ENCODE results near the gene FUT2.
"Not testable (repeated sequence)": the region's sequence is repeated elsewhere in the genome, so short reads cannot be mapped to it uniquely, and the experiment has no call there.

The FUT2 gene

DNA sequence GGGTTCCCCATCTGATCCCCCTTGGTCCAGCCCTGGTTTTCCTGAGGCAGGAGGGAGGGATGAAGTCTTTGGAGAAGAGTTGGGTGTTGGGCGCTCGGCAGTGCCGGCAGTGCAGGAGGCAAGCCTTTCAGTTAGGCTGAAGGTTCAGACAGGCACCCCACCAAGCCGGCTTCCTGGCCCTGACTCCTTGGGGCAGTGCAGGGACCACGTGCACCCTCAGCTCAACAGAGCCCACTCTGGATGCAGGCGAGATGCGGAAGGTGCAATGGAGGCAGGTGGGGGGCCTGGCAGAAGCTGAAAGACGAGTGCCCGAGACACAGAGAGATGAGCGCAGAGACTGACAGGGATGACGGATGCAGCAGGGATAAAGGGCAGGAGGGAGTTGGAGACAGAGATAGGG is 12.7 kb downstream of the FUT2 start:
- DNase-seq, result no peak

DNA sequence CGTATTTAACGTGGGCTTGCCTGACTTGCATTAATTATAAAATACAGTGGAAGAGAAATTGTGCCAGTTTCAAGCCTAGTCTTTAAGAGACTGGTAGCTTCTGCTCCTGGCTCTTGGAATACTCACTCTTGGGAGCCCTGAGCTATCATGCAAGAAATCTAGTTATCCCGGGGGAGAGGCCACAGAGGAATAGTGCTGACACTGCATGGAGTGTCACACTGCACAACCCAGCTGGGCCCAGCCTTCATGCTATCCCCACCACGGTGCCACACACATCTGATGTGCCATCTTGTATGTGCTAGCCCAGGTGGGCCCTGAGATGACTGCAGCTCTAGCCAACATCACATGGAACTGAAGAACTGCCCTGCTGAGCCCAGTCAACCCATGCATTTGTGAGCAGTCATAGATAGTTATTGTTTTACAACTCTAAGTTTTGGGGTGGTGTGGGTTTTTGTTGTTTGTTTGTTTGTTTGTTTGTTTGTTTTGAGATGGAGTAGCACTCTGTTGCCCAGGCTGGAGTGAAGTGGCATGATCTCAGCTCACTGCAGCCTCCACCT is 15.4 kb downstream of the FUT2 start:
- no peak for DNase-seq

DNA sequence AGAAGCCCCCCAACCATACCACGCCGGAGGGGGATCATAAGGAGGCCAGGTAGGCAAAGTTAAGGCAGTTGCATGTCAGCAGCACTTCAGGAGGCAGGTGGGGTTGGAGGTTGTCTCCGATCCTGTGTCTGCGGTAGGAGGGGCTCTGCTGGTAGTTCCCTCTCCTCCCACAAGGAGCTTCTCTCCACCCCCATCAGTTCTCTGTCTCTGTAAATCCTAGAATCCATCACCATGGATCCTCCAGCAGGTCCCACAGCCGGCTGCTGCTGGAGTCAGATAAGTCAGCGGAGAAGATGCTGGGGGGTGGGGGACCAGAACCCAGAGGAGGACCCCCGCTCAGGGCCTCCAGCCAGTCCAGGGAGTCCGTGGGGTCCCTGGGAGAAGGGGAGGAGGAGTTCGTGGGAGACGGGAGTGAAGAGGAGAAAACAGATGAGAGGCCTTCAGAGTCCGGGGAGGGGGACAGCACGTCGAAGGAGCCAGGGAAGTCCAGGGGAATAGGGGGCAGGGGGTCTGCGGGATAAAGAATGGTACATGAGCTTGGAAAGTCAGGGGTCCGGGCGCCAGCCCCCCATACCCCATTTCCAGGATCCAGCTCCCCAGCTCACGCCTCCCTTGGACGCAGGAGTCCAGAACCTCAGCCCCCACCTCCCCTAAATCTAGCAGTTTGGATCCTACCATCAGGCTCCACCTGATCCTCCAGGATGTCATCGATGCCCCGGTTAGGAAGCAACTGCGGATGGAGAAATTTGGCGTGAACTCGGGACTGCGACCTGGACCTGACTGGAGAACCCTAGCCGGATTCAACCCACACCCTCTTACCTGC is 17.5 kb downstream of the FUT2 start:
- no peak for DNase-seq

DNA sequence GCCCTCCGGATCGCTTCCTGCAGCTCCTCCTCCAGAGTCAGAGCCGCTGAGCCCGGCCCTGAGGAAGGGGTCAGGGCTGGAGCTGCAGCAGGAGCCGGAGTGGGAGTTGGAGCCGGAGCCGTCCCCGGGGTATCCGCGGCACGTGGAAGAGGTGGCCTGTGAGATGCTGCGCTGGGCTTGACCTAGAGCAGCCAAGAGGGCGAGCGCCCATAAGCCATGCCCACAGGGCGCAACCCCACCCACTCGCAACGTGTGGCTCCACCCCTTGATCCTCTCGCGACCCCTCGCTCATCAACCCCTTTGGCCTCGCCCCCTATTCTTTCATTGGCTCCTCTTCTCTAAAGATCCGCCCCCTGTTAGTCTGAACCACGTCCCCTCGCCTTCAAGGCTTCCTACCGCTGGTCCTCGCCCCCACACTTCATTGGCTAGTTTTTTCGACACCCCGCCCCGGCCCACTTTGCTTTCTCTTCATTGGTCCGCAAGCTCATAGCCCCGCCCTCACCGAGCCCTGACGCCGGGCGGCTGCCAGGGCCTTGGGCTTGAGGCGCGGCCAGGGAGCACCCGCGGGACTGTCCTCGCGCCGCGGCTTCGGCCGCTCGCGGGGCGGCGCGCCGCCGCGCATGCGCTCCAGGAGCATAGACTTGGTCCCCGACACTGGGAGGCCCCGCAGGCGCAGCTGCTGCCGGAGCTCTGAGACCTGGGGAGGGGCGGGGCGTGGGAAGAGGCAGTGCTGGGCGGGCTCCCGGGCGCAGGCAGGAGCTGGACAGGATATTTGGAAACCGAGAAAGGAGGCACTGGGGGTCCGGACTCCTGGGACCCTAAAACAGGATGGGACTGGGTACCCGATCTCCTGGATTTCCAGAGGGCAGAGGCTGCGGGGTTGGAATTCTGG is 18.3 kb downstream of the FUT2 start:
- DNase-seq, result peak; percentile 99

DNA sequence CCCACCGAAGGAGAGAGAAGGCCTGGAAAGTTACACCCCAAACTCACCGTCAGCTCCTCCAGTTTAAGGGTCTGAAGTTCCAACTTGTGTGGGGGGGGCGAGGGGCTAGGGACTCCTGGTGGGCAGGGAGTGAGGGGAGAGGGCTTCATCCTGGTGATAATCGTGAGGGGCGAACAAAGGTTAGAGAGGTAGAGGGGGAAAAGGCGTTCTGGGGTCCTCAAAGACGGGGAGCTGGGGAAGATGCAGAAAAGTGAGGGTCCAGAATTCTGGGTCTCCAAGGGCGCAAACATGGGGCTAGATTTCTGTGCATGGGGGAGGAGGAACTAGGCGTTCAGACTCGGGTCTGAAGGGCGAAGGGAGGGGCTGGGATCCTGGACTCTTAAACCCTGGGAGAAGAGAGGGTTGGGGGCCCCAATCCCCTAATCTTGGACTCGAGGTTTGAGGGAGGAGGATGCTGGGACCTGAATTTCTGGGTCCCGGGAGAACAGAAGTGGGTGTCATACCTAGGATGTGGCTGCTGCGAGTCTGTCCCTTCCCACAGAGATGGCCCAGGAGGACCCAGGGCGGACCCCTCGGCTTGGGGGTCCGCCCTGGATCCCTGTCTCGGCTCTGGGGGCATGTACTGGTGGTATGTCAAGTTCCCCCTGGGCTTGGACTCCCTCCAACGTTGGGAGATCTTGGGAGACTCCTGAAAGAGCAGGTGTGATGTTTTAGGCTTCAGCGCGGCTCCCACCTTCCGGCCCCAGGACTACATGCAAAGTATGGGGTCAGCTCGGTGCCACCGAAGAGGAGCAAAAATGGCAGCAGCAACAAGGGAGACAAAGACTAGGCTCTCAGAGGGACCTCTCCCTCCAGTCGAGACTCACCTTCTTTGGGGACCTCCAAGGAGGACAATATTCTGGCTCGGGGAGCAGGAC is 19.2 kb downstream of the FUT2 start:
- DNase-seq, result no peak

DNA sequence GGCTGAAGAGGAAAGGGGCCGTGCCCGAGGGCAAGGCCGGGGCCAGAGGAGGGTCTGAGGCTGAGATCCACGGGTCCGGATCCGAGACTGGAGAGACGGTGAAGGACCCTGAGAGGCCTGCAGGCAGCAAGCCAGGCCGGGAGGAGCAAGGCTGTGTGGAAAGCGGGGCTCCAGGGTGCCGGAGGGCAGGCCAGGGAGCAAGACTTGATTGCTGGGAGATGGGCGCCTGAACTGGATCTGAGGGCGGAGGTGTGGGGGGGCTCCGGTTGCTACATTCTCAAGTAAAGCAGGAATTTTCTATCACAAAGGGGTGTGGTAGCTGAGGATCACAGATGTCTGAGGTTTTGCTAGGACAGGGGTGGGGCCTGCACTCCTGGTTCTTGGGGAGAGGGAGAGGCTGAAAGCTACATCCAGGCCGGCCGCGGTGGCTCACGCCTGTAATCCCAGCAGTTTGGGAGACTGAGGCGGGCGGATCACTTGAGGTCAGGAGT is 20.0 kb downstream of the FUT2 start:
- DNase-seq, result no peak

DNA sequence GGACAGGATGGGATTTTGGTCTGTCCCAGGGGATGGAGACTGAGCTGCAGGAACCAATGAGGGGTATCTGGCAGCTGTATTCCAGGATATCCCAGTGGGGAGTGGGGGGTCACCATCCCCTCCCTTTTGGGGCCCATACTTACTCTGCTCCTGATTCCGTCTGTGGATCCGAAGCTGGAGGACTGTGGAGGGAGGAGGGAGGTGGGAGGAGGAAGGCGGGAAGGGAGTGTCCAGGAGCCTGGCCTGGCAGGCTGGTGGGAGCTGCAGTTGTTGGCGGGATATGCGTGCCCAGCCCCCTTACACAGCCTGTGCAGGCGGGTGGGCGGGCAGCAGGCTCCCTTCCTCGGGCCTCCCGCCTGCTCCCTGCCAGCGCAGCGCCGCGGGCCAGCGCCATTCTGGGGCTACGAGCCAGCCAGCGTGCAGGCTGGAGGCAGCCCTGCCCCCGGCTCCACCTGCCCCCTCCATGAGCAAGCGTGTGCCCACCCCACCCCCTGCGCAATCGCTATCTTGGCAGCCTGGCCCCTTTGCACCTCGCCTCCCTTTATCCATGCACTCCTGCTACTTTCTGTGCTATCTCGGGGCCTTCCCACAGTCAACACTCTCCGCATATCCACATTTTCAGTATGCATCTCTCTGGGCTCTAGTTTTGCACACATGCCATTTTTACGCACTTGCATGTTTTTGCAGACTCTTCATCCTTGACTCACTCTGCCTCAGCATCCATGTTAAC is 21.0 kb downstream of the FUT2 start:
- DNase-seq, result no peak

DNA sequence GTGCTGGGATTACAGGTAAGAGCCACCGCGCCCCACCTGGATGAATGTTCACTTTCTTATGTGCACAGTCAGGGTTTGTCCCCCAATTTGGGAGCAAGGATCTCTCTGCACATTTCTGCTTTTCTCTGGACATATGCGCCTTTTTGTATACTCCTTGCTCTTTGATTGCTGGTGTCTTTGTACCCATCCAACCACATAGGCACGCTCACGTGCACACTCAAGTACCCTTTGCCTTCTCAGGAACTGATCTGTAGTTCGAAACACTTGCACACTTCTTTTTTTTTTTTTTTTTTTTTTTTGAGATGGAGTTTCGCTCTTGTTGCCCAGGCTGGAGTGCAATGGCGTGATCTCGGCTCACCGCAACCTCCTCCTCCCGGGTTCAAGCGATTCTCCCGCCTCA is 22.3 kb downstream of the FUT2 start:
- DNase-seq, result not testable (repeated sequence)

DNA sequence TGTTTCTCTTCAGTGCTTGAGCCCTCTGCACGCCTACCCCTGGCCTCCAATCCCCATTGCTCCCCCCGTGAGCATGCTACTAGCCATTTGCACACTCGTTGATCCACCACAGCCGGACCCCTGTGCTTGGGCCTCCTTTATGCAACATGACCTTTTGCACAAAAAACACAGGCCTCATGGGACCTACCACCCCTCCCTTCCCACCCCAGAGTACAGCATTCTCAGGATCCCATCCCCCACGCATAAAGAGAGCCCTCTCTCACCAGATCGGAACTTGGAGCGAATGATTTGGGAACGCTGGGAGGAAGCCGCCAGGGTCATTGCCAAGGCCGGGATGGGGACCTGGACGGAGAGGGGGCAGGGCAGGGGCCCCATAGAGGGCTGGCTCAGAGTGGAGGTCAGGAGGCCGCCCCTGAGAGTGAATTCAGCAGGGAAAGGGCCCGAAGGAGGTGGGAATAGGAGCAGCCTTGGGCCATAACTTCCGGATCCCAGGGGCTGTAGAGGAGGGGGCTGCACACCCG is 23.0 kb downstream of the FUT2 start:
- no peak for DNase-seq

DNA sequence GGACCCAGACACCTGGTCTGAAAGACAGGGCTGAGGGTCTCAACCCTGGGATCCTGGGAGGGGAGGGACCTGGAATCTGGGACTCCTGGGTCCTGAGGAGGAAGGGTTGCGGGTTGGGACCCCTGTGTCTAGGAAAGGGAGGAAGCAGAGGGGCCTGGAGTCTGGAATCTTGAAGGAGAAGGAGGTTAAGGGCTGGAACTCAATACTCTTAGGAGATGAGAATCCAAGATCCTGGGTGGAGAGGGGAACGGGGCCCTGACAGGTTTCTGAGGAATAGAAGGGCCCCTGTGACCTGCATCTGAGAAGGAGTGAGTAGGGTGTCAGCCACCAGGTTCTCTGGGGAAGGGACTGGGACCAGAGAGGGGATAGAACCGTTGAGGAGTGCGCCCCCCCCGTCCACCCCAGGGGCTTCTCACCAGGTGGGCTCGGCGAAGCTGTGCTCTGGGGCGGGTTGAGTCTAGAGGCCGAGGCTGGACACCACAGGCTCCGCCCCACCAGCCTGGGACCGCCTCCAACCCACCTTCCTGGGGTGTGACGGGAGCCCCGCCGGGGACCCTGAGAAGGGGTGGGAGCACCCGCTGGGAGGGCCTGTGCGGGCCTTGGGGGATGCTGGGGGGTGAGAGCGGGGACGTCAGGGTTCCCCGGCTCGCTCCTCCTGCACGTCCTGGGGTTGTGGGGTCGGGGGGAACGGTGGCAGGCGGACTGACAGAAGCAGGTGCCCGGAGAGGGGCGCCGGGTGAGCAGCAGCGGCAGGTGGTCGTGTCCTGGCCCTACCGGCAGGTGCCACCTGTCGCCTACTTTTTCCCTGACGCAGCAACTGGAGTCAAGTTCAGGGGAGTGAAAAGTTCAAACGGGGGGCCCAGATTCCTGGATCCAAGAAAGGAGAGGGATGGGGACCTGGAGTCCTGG is 23.7 kb downstream of the FUT2 start, which contains the start of gene MAMSTR:
Gene MAMSTR, minus strand, starts transcription at position 463 of the 909 bp plus-strand sequence. CDS start 694 bp downstream, outside the sequence.
- DNase-seq, result no peak

DNA sequence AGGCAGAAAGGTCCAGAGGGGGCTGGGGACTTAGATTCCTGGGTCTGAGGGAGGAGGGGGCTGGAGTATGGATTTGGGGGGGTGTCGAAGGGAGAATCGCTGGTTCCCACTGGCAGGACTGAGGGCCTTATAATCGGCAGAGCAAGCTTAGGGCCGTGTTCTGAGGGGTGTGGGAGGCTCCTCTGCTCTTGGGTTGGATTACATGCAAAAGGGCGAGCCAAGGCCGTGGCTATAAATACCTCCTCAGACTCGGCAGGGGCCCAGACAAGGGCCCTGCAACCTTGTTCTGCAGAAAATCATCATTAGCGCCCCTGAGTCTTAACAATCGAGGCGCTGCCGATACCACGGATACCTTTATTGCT is 24.5 kb downstream of the FUT2 start:
- no peak for DNase-seq

DNA sequence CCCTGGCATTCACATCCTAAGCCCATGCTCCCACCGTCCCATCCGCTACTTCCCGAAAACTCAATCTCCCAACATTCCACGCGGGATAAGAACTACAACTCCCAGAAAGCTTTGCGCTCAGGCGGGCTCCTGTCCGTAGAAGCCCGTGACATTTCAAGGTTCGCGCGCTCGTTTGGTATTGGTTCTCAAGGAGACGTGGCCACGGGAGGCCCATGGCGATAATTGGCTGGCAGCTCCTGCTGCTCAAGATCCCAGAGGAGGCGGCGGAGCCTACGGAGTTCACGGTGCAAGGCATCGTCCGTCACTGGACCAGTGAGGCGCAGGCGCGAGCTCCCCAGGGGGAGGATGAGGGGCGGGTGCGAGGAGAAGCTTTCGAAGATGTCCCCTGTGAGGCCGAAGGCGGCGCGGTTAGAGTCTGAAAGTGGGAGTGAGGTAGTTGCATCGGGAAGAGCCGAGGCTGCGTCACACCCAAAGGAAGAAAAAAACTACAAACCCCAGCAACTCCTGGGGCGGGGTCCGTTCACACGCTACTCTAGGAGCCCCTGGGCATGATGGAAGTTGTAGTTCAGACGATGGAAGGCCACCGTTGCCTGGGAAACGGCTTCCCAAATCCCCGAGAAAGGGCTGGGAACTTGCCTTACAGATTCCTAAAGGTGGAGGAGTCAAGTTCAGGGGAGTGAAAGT is 25.0 kb downstream of the FUT2 start:
- peak; percentile 94 for DNase-seq

DNA sequence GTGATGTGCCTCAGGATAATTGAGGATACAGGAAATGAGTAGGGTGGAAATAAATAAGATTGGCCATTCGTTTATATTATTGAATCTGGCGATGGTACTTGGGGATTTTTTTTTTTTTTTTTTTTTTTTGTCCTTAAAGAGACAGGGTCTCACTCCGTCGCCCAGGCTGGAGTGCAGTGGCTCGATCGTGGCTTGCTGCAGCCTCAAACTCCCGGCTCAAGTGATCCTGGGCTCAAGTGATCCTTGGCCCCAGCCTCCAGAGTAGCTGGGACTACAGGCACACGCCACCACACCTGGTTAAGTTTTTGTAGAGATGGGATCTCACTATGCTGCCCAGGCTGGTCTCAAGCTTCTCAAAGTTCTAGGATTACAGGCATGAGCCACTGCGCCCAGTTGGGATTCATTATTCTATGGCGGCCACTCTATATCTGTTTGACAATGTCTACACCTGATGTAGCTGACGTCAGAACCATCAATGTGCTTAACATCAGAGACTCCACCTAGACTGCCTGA is 26.5 kb downstream of the FUT2 start:
- DNase-seq, result no peak

DNA sequence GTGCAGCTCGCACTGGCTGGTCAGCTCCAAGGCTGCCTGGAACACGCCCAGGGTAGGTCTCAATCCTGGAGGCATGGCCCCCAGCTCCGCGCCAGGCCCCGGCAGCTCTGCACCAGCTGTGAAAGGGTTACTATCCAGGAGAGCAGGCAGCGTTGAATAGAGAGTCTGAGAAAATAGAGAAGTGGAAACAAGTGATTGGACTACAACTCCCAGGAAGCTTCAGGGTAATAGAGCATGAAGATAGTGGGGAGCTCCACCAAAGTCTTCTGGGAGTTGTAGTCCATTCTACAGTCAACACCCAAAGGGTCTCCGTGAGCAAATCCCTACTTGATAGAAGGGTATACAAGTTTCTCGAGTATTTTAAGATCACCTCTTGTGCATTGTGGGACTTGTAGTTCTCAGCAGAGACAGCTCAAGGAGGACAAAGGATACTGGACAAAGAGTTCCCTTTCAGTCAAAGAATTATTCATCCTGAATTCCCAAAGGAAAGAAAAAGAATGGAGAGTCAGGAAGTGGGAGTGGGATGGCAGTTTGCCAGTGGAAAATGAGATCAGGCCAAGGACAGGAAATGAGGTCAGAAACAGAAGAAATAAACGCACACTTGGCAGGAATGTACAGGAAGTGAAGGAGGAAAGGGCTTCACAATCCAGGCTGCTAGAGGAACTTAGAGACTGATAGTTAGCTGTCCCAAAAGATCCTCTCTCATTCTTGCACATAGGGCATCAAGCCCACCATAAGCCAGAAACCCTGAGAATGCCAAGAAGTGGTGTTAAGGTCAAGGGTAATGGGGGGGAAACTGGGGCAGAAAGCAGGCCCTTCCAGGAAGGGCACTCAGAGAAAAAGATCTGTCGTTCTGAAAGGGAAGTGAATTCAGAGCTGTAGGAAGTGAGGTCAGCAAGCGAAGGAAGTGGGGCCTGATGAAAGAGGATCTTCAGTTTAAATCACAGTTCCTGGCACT is 29.3 kb downstream of the FUT2 start:
- DNase-seq, result peak; percentile 72

DNA sequence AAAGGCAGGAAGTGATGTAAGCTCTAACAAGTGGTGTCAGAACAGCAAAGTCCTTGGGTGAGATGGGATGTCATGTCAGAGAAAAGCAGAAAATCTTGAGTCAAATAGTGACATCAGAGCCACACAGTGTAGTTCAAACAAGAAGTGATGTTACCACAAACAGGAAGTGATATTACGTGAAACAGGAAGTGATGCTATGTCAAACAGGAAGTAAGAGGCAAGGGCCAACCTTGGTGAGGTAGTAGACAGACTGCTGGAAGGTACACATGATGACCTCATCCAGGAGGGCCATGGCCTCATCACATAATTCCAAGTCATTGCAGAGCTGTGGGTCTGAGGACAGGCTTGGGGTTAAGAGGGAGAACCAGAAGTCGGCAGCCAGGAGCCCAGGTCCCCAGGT is 30.8 kb downstream of the FUT2 start:
- DNase-seq, result peak; percentile 68

DNA sequence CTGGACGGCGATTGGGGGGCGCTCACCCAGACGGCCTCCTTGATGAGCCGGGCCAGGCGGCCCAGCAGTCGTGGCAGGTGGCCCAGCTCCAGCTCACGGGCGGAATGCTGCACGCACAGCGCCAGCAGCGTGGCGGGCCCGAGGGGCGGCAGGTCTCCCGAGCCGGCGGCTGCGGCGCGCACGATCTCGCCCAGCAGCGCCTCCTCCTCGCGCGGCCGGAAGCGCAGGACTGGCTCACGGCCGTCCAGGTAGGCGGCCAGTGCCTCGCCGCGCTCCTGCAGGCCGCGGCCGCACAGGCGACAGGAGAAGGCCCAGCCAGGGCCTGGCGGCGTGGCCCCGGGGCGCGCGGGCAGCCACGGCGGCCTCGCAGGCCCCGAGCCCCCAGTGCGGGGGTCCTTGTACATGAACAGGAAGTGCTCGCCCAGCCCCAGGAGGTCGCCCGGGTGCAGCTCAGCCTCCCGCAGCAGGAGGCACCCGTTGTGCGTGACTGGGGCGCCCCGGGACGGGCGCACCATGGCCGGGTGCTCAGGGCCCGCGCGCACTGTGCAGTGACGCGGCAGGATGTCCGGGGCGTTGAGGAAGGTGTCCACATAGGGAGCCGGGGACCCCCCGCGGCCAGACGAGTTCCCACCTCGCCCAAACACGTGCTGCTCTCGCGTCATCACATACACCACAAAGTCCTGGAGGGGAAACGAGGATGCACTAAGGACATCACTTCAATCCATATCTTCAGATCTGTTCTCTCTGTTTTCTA is 33.3 kb downstream of the FUT2 start:
- no peak for DNase-seq

DNA sequence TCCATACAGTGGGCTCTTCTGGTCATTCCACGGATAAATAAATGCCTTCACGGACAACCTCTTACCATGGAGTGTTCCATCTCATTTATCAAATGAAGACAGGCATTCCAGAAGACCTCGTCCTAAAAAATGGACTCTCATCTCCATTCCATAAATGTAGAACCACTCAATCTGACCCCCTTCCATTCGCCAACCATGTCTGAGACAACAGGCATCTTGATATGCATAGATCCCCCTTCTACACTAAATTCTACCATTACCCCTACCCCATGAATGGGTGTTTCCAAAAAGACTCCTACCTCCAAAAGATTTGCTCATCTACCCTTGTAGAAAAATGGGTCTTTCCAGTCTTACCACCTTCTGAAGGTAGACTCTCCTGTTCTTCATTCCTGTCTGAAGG is 35.7 kb downstream of the FUT2 start:
- no peak for DNase-seq
